HepG2 (cell line): Measurements from ENCODE around the gene NCOA7. TPM values are rescaled to one million over a fixed set of nuclear protein-coding genes. Genes with fewer than 3 reads are reported as not detected.
A peak's percentile ranks its signal among the peaks of the same experiment; 100 is the strongest.

Experiments
- ARNTL ChIP-seq: sonication (generic); formaldehyde crosslinking; IDR thresholded peaks from 2 replicates; pipeline ENCODE4 v1.4.0; 2020; ENCODE audit warnings: mild to moderate bottlenecking, missing genetic modification reagents
- CBFB ChIP-seq: sonication (generic); formaldehyde crosslinking; IDR thresholded peaks from 2 replicates; pipeline ENCODE4 v1.4.0; 2020; ENCODE audit warnings: missing genetic modification reagents
- GPN1 ChIP-seq: sonication (generic); formaldehyde crosslinking; IDR thresholded peaks from 2 replicates; pipeline ENCODE4 v1.5.1; 2020; ENCODE audit warnings: missing genetic modification reagents, borderline replicate concordance
- HOXA9 ChIP-seq: sonication (generic); formaldehyde crosslinking; IDR thresholded peaks from 2 replicates; pipeline ENCODE4 v1.8.1; 2022; ENCODE audit warnings: missing genetic modification reagents, mild to moderate bottlenecking, moderate library complexity, borderline replicate concordance
- JDP2 ChIP-seq: sonication (generic); formaldehyde crosslinking; IDR thresholded peaks from 2 replicates; pipeline ENCODE4 v1.8.1; 2022; ENCODE audit warnings: missing genetic modification reagents, borderline replicate concordance
- JUNB ChIP-seq: sonication (generic); formaldehyde crosslinking; IDR thresholded peaks from 2 replicates; pipeline ENCODE4 v1.8.0; 2022; ENCODE audit warnings: missing genetic modification reagents, mild to moderate bottlenecking, borderline replicate concordance
- MLLT10 ChIP-seq: sonication (generic); formaldehyde crosslinking; IDR thresholded peaks from 2 replicates; pipeline ENCODE4 v1.4.0; 2020; ENCODE audit warnings: missing genetic modification reagents
- NFE2 ChIP-seq: sonication (generic); formaldehyde crosslinking; IDR thresholded peaks from 2 replicates; pipeline ENCODE4 v1.4.0; 2020; ENCODE audit warnings: missing genetic modification reagents
- PATZ1 ChIP-seq: sonication (generic); formaldehyde crosslinking; IDR thresholded peaks from 2 replicates; pipeline ENCODE4 v1.4.0; 2020; ENCODE audit warnings: missing genetic modification reagents
- POGZ ChIP-seq: sonication (generic); formaldehyde crosslinking; IDR thresholded peaks from 2 replicates; pipeline ENCODE4 v1.4.0; 2020; ENCODE audit warnings: mild to moderate bottlenecking, missing genetic modification reagents
- SMAD3 ChIP-seq: sonication (generic); formaldehyde crosslinking; IDR thresholded peaks from 2 replicates; pipeline ENCODE4 v1.4.0; 2020; ENCODE audit warnings: missing genetic modification reagents
- SRSF1 ChIP-seq: fragments of 200-400 bp; formaldehyde crosslinking; optimal IDR thresholded peaks from 2 replicates; pipeline ENCODE3; 2017; ENCODE audit warnings: mild to moderate bottlenecking, low read depth, low read length, moderate library complexity
- TBX3 ChIP-seq: fragments of 450-650 bp; IDR thresholded peaks from 2 replicates; pipeline ENCODE4 v1.6.1; 2017; ENCODE audit warnings: antibody characterized with exemption, mild to moderate bottlenecking, inconsistent platforms, borderline replicate concordance
- TGIF2 ChIP-seq: IDR thresholded peaks from 2 replicates; pipeline ENCODE4 v1.6.1; 2016; ENCODE audit warnings: control low read depth, missing compliant biosample characterization
- U2AF2 ChIP-seq: fragments of 200-400 bp; formaldehyde crosslinking; IDR thresholded peaks from 2 replicates; pipeline ENCODE4 v1.6.1; 2017; ENCODE audit warnings: low read depth, mild to moderate bottlenecking, low read length
- ZBTB34 ChIP-seq: sonication (generic); formaldehyde crosslinking; IDR thresholded peaks from 2 replicates; pipeline ENCODE4 v1.8.0; 2022; ENCODE audit warnings: mild to moderate bottlenecking, missing genetic modification reagents
- ZBTB7A ChIP-seq: sonication (generic); formaldehyde crosslinking; IDR thresholded peaks from 2 replicates; pipeline ENCODE4 v1.8.0; 2022; ENCODE audit warnings: mild to moderate bottlenecking, missing genetic modification reagents
- ZNF354B ChIP-seq: sonication (generic); formaldehyde crosslinking; IDR thresholded peaks from 2 replicates; pipeline ENCODE4 v1.8.0; 2022; ENCODE audit warnings: mild to moderate bottlenecking, missing genetic modification reagents
- ZNF484 ChIP-seq: sonication (generic); formaldehyde crosslinking; IDR thresholded peaks from 2 replicates; pipeline ENCODE4 v1.5.1; 2020; ENCODE audit warnings: mild to moderate bottlenecking, low read depth, missing genetic modification reagents, borderline replicate concordance
- ZNF674 ChIP-seq: sonication (generic); formaldehyde crosslinking; IDR thresholded peaks from 2 replicates; pipeline ENCODE4 v1.5.0; 2020; ENCODE audit warnings: low read depth, mild to moderate bottlenecking, missing genetic modification reagents
- ZNF713 ChIP-seq: sonication (generic); formaldehyde crosslinking; IDR thresholded peaks from 2 replicates; pipeline ENCODE4 v1.4.0; 2020; ENCODE audit warnings: mild to moderate bottlenecking, missing genetic modification reagents
- ZNF777 ChIP-seq: sonication (generic); formaldehyde crosslinking; IDR thresholded peaks from 2 replicates; pipeline ENCODE4 v1.4.0; 2020; ENCODE audit warnings: missing genetic modification reagents
- ZXDC ChIP-seq: sonication (generic); formaldehyde crosslinking; IDR thresholded peaks from 2 replicates; pipeline ENCODE4 v1.5.0; 2020; ENCODE audit warnings: mild to moderate bottlenecking, missing genetic modification reagents
- polyA plus RNA-seq, 8 experiments: library from polyadenylated mRNA; depleted of rRNA in 3 of 8; stranded (reverse) in 7 of 8; unstranded in 1 of 8; fragments of >200 nt; fragmentation: Illumina TruSeq in 4 of 8; extraction: Trizol in 4 of 8; gene quantifications; 2 replicates each; pipeline versions ENCODE4 v1.2.1 to v1.2.3, GENCODE V29; 2011 to 2016; ENCODE audit warnings: low read depth in 4 of 8, missing spikeins in 1 of 8, mixed read lengths in 1 of 8; ENCODE audit not compliant: insufficient read depth in 1 of 8
- total RNA-seq, 5 experiments: library from RNA; depleted of rRNA; stranded (reverse); fragments of >200 nt; fragmentation: Illumina TruSeq; extraction: Trizol; gene quantifications; 2 replicates each; pipeline ENCODE4 v1.2.3, GENCODE V29; 2016; ENCODE audit warnings: low read depth in 1 of 5

The NCOA7 gene
- total and polyA plus RNA-seq, 2 of the 13 experiments (the other 11 are each of a cell fraction or from before 2014, with no cell fraction given), result 13.6 to 20.8 TPM

DNA sequence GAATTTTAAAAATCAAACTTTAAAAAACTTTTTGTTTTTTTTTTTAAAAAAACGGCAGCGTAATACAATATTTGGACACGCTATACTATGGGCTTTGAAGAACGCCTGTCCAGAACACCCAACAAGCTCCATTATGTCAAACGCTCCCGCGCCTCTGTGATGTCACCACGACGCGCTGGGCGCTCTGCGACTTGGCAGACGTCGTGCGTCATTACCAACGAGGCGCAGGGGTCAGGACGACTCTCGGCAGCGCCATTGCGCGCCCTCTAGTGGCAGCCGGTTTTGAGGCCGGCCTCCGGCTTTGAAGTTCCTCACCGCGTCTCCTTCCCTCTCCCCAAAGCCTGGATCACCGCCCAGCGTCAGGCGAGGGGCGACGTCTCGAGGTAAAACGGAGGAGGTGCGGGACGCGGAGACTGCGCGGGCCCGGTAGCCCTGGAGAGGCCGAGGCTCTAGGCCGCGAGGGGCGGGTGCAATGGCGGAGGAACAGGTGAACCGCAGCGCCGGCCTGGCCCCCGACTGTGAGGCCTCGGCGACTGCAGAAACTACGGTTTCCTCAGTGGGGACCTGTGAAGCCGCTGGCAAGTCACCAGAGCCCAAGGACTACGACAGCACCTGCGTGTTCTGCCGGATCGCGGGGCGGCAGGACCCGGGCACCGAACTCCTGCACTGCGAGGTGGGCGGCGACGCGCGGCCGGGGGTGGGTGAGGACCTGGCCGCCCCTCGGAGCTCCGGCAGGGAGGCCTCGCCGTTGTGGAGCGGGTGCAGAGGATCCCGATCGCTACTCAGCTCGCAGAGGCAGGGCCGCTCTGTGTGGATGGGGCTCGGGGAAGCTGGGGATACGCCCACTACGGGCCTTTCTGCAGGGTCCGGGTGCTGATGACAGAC, 166.0 kb downstream of the NCOA7 start, which contains the start of gene HINT3 (continued):
- TF ChIP-seq PATZ1 (CRISPR knock-in tag) (peak; percentile 42), ZBTB34 (peak; percentile 94; the same call in 1 of the 2 replicates), POGZ (CRISPR knock-in tag) (peak; percentile 99), TGIF2 (CRISPR knock-in tag) (peak; percentile 99), HOXA9 (no peak), SRSF1 (no peak), U2AF2 (no peak), JDP2 (CRISPR knock-in tag) (no peak), ZNF713 (CRISPR knock-in tag) (no peak; the same call in 1 of the 2 replicates), JUNB (no peak), ZNF674 (0 out of 2 replicates have a peak, but pooled peaks have one; percentile 76), NFE2 (CRISPR knock-in tag) (no peak), ZXDC (CRISPR knock-in tag) (no peak), ARNTL (CRISPR knock-in tag) (peak; percentile 65), ZNF484 (CRISPR knock-in tag) (peak; percentile 37; the same call in 1 of the 2 replicates), ZBTB7A (CRISPR knock-in tag) (peak; percentile 63; the same call in 1 of the 2 replicates), TBX3 (peak; percentile 40; the same call in 1 of the 2 replicates), ZNF354B (CRISPR knock-in tag) (peak; percentile 77), MLLT10 (CRISPR knock-in tag) (no peak), GPN1 (CRISPR knock-in tag) (no peak), CBFB (CRISPR knock-in tag) (peak; percentile 86), ZNF777 (CRISPR knock-in tag) (peak; percentile 57), SMAD3 (peak; percentile 95; the same call in 1 of the 2 replicates)
